Mammary epithelial cell (primary cell): ENCODE data around the gene COL24A1.

Experiments used
- EZH2 ChIP-seq: IDR thresholded peaks from 2 replicates; pipeline ENCODE4 v1.6.1; 2012; ENCODE audit warnings: low read length, inconsistent platforms, borderline replicate concordance
- TF ChIP-seq, protein P1 (sequence below), 2 donors: IDR thresholded peaks in 1 of 2; conservative IDR thresholded peaks in 1 of 2; 2 replicates each; pipeline ENCODE4 v1.5.1; 2011 to 2012; ENCODE audit warnings: inconsistent platforms in 2 of 2, low read length in 2 of 2, mild to moderate bottlenecking in 2 of 2, control low read depth in 1 of 2, low read depth in 1 of 2; ENCODE audit not compliant: insufficient read depth in 1 of 2; ENCODE audit errors: extremely low read depth in 1 of 2

DNA sequence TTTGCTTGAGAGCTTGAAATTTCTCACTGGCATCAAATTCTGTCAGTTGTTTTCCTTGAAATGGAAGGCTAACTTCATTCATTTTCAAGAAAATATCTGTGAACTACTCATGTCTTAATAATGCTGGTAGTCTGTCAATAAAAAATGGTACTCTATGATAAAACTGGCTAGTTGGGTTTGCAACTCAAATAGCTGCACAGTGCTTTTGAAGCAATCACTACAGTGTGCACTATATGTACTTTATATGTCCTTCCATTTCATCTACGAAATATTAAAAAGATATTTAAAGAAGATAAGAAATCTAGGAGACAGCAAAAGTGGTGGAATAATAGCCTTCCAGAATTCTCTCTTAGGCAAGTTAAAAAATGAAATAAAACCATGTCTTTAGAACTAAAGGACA, 408.5 kb downstream of the COL24A1 start:
- TF ChIP-seq EZH2: no peak
- TF ChIP-seq, protein P1, sequence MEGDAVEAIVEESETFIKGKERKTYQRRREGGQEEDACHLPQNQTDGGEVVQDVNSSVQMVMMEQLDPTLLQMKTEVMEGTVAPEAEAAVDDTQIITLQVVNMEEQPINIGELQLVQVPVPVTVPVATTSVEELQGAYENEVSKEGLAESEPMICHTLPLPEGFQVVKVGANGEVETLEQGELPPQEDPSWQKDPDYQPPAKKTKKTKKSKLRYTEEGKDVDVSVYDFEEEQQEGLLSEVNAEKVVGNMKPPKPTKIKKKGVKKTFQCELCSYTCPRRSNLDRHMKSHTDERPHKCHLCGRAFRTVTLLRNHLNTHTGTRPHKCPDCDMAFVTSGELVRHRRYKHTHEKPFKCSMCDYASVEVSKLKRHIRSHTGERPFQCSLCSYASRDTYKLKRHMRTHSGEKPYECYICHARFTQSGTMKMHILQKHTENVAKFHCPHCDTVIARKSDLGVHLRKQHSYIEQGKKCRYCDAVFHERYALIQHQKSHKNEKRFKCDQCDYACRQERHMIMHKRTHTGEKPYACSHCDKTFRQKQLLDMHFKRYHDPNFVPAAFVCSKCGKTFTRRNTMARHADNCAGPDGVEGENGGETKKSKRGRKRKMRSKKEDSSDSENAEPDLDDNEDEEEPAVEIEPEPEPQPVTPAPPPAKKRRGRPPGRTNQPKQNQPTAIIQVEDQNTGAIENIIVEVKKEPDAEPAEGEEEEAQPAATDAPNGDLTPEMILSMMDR (conservative IDR thresholded peaks at IDR 0.05 in 1 of 2, IDR thresholded peaks at IDR 0.05 in 1 of 2; ENCODE audit: extremely low read depth in 1 of 2, insufficient read depth in 1 of 2, low read depth in 1 of 2, low read length in 2 of 2): no peak
